Suprapubic skin (tissue), 4 donors: ENCODE measurements around the gene MAD1L1.
"Not testable (repeated sequence)": the region's sequence is repeated elsewhere in the genome, so short reads cannot be mapped to it uniquely, and the experiment has no call there.

Experiments
- EP300 ChIP-seq: sonication (generic); formaldehyde crosslinking; IDR thresholded peaks from one replicate; pipeline ENCODE4 v1.6.1; 2017; ENCODE audit warnings: antibody characterized with exemption
- POLR2A ChIP-seq, 2 donors: fragments of 450-650 bp; IDR thresholded peaks; one replicate each; pipeline ENCODE4 v1.6.1; 2017; ENCODE audit warnings: antibody characterized with exemption in 2 of 2, mild to moderate bottlenecking in 2 of 2, moderate library complexity in 2 of 2
- POLR2AphosphoS5 ChIP-seq, 3 donors: sonication (generic); formaldehyde crosslinking; IDR thresholded peaks; one replicate each; pipeline ENCODE4 v1.6.1; 2017; ENCODE audit warnings: antibody characterized with exemption in 3 of 3
- TF ChIP-seq, protein P1 (sequence below), 2 donors: fragments of 200-600 bp in 1 of 2; fragments of 450-650 bp in 1 of 2; sonication (generic) in 1 of 2; IDR thresholded peaks; one replicate each; pipeline ENCODE4 v1.5.1; 2016 to 2019; ENCODE audit warnings: antibody characterized with exemption in 2 of 2, mild to moderate bottlenecking in 1 of 2, moderate library complexity in 1 of 2

GRCh38 chr7:1995911-1996420, 236.8 kb downstream of the MAD1L1 start:
- TF ChIP-seq POLR2AphosphoS5 (IDR thresholded peaks at IDR 0.05); POLR2A (IDR thresholded peaks at IDR 0.05); EP300: not testable (repeated sequence)
- TF ChIP-seq, protein P1, sequence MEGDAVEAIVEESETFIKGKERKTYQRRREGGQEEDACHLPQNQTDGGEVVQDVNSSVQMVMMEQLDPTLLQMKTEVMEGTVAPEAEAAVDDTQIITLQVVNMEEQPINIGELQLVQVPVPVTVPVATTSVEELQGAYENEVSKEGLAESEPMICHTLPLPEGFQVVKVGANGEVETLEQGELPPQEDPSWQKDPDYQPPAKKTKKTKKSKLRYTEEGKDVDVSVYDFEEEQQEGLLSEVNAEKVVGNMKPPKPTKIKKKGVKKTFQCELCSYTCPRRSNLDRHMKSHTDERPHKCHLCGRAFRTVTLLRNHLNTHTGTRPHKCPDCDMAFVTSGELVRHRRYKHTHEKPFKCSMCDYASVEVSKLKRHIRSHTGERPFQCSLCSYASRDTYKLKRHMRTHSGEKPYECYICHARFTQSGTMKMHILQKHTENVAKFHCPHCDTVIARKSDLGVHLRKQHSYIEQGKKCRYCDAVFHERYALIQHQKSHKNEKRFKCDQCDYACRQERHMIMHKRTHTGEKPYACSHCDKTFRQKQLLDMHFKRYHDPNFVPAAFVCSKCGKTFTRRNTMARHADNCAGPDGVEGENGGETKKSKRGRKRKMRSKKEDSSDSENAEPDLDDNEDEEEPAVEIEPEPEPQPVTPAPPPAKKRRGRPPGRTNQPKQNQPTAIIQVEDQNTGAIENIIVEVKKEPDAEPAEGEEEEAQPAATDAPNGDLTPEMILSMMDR (IDR thresholded peaks at IDR 0.05), result not testable (repeated sequence)
